ENCODE results near the gene NLRC5.

Gene NLRC5

GRCh38 chr16:56961851-56962281, 27.5 kb upstream of the NLRC5 start, which contains the start of gene CETP:
Gene CETP (plus strand): TSS chr16:56961950. CDS start chr16:56961980, 30 bp downstream.
- Histone ChIP-seq H3K27ac (peak within 1 kb of the TSS in 1 of 2 donors; percentile 43), H3K4me3 (no peak within 1 kb of the TSS)
- TF ChIP-seq, protein P1, sequence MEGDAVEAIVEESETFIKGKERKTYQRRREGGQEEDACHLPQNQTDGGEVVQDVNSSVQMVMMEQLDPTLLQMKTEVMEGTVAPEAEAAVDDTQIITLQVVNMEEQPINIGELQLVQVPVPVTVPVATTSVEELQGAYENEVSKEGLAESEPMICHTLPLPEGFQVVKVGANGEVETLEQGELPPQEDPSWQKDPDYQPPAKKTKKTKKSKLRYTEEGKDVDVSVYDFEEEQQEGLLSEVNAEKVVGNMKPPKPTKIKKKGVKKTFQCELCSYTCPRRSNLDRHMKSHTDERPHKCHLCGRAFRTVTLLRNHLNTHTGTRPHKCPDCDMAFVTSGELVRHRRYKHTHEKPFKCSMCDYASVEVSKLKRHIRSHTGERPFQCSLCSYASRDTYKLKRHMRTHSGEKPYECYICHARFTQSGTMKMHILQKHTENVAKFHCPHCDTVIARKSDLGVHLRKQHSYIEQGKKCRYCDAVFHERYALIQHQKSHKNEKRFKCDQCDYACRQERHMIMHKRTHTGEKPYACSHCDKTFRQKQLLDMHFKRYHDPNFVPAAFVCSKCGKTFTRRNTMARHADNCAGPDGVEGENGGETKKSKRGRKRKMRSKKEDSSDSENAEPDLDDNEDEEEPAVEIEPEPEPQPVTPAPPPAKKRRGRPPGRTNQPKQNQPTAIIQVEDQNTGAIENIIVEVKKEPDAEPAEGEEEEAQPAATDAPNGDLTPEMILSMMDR (IDR thresholded peaks at IDR 0.05), result no peak
- no peak for DNase-seq (ENCODE audit: low spot score)

- Histone ChIP-seq H3K4me3 (no peak overlapping the region), H3K27ac (no peak overlapping the region)
- no peak for DNase-seq (ENCODE audit: low spot score)
- TF ChIP-seq, protein P1 (IDR thresholded peaks at IDR 0.05), result peak; percentile 56
These were observed 24.9 kb upstream of the NLRC5 start for GRCh38 chr16:56964243-56965148.

GRCh38 chr16:56965149-56966092, 23.9 kb upstream of the NLRC5 start:
- H3K27ac ChIP-seq, result peak overlapping the region in 1 of 2 donors; percentile 32
- no peak for DNase-seq (ENCODE audit: low spot score)
- H3K4me3 ChIP-seq, result no peak overlapping the region
- TF ChIP-seq, protein P1 (IDR thresholded peaks at IDR 0.05), result no peak

DNA sequence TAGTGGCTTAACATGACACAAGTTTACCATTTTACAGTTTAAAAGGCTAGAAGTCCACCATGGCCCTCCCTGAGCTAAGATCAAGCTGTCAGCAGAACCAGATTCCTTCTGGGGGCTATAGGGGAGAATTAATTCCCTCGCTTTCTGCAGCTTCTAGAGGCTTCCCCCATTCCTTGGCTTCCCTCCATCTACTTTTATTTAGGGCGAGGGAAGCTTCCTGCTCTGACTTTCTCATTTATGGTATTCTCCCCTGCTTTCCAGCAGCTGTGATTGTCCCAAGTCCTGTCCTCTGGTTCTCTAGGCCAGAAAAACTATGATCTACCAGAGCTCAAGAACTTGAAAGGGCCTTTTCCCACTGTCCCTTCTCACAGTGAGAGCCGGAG, 23.3 kb upstream of the NLRC5 start:
- DNase-seq (ENCODE audit: low spot score), result no peak
- Histone ChIP-seq H3K4me3 (no peak overlapping the region), H3K27ac (peak overlapping the region in 1 of 2 donors; percentile 32)

GRCh38 chr16:56967733-56968132, 21.6 kb upstream of the NLRC5 start:
- TF ChIP-seq, protein P1 (IDR thresholded peaks at IDR 0.05), result no peak
- no peak overlapping the region for H3K4me3 ChIP-seq
- DNase-seq (ENCODE audit: low spot score), result no peak
- H3K27ac ChIP-seq, result no peak overlapping the region

More for the DNA sequence above, 23.3 kb upstream of the NLRC5 start:
- TF ChIP-seq, protein P1 (IDR thresholded peaks at IDR 0.05), result no peak

DNA sequence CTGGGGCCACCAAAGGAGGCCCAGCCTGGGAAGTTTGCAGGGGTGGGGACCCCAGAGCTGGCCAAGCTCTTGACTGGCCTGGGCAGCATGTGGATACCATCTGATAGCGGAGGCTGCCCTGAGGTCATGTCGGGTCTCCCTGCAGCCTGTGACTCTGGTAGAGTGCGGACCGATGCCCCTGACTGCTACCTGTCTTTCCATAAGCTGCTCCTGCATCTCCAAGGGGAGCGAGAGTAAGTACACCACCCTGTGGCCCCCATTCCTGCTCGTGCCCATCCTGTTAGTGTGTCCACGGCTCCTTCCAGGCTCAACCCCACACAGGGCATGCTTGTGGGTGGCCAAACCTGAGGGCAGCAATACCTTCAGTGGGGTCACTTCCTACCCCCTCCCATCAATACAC, 19.6 kb upstream of the NLRC5 start:
- TF ChIP-seq, protein P1 (IDR thresholded peaks at IDR 0.05), result no peak
- DNase-seq (ENCODE audit: low spot score), result no peak
- H3K4me3 ChIP-seq, result no peak overlapping the region
- no peak overlapping the region for H3K27ac ChIP-seq

Measured in coronary artery (tissue), 2 donors.